ENCODE data around the gene GON7.

GRCh38 chr14:93214598-93214997 is 7.7 kb upstream of the GON7 start:
- TF ChIP-seq EZH2 (IDR thresholded peaks at IDR 0.05; ENCODE audit: insufficient read depth, poor library complexity, severe bottlenecking) (no peak), EZH2phosphoT487 (IDR thresholded peaks at IDR 0.05; ENCODE audit: insufficient read depth, low read depth) (no peak)

Measured in GM23248 (cell line).